Measurements from ENCODE around the gene GGA1. TPM values are rescaled to one million over a fixed set of nuclear protein-coding genes. Genes with fewer than 3 reads are reported as not detected.
A peak's percentile ranks its signal among the peaks of the same experiment; 100 is the strongest.

The GGA1 gene
- total and polyA plus RNA-seq, 12 donors, result 22.9 to 39.7 (median 26.7) TPM

GRCh38 chr22:37632174-37633088 is 23.8 kb downstream of the GGA1 start:
- Histone ChIP-seq H3K27ac (peak overlapping the region; percentile 16 to 96 (median 86)), H3K9me3 (no peaks in the 10 kb centered on the region), H3K27me3 (no peaks in the 10 kb centered on the region), H3K4me1 (peaks cover 17 to 69% (median 40%) of the 10 kb centered on the region in 9 donors), H3K36me3 (peaks cover 0 to 48% (median 7%) of the 10 kb centered on the region in 9 donors), H3K4me3 (peak overlapping the region in 1 of 10 donors; percentile 6)
- intact Hi-C loops (cut with DNase I), result no loop called here
- DNase-seq (no peak), ATAC-seq (no peak)
- no peak for TF ChIP-seq CTCF (IDR thresholded peaks at IDR 0.05)
- WGBS, 2 donors, result 82 to 85% methylated on average over 14 of the region's 14 CpGs

- intact Hi-C loops (cut with DNase I), result no loop called here
- TF ChIP-seq CTCF (IDR thresholded peaks at IDR 0.05), result no peak
- Histone ChIP-seq H3K36me3 (peaks cover 0 to 47% (median 7%) of the 10 kb centered on the region in 9 donors), H3K27ac (peak overlapping the region; percentile 16 to 96 (median 86)), H3K27me3 (no peaks in the 10 kb centered on the region), H3K9me3 (no peaks in the 10 kb centered on the region), H3K4me1 (peaks cover 14 to 69% (median 38%) of the 10 kb centered on the region in 9 donors), H3K4me3 (peak overlapping the region in 5 of 10 donors; percentile 0 to 31 (median 27))
- WGBS, 2 donors, result 49 to 58% methylated on average over 11 of the region's 11 CpGs
- DNase-seq, result no peak
- ATAC-seq, result peak in 3 of 8 donors; percentile 0 to 1 (median 0)
Measured at GRCh38 chr22:37633089-37633624, 24.5 kb downstream of the GGA1 start.

- Histone ChIP-seq H3K4me1 (peaks cover 15 to 73% (median 45%) of the 10 kb centered on the region in 9 donors), H3K27ac (peak overlapping the region; percentile 16 to 96 (median 86)), H3K9me3 (no peaks in the 10 kb centered on the region), H3K4me3 (peak overlapping the region in 8 of 10 donors; percentile 0 to 32 (median 27)), H3K27me3 (no peaks in the 10 kb centered on the region), H3K36me3 (peaks cover 0 to 41% (median 7%) of the 10 kb centered on the region in 9 donors)
- DNase-seq (peak; percentile 88 to 90), ATAC-seq (peak; percentile 84 to 89 (median 86))
- intact Hi-C loops (cut with DNase I), result no loop called here
- WGBS, 2 donors, result 3% methylated on average over 24 of the region's 24 CpGs
- peak in 5 of 9 donors; percentile 35 to 57 (median 40) for TF ChIP-seq CTCF (IDR thresholded peaks at IDR 0.05)
Measured at GRCh38 chr22:37633625-37634416, 25.2 kb downstream of the GGA1 start.
